Measurements from ENCODE around the gene CLSTN2.

DNA sequence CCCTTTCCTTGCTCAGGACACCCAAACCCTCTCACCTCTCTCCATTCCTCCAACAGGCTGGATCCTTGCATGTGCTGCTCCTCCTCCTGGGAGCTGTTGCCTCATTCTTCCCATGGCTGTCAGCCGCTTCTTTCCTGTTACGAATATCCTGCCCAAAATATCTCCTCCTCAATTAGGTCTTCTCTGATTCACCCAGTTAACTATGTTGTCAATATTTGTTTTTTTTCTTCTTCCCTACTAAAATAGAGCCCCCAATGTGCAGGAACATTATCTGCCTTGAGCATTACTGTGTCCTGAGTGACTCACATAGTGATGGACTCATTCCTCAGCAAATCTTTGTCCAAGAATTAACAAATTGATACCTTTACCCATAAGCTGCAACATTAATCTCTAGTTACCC, 357.2 kb downstream of the CLSTN2 start:
- TF ChIP-seq HOXA7 (CRISPR knock-in tag; IDR thresholded peaks at IDR 0.05; ENCODE audit: borderline replicate concordance) (no peak), ZNF23 (tag by site-specific recombination; IDR thresholded peaks at IDR 0.05; ENCODE audit: borderline replicate concordance) (no peak), ZNF621 (tag by site-specific recombination; IDR thresholded peaks at IDR 0.05) (no peak), ZNF211 (tag by site-specific recombination; IDR thresholded peaks at IDR 0.05; ENCODE audit: low read depth) (no peak), ZFP41 (tag by site-specific recombination; IDR thresholded peaks at IDR 0.05; ENCODE audit: borderline replicate concordance) (no peak), SP7 (tag by site-specific recombination; IDR thresholded peaks at IDR 0.05) (no peak)
- TF ChIP-seq, protein P1, sequence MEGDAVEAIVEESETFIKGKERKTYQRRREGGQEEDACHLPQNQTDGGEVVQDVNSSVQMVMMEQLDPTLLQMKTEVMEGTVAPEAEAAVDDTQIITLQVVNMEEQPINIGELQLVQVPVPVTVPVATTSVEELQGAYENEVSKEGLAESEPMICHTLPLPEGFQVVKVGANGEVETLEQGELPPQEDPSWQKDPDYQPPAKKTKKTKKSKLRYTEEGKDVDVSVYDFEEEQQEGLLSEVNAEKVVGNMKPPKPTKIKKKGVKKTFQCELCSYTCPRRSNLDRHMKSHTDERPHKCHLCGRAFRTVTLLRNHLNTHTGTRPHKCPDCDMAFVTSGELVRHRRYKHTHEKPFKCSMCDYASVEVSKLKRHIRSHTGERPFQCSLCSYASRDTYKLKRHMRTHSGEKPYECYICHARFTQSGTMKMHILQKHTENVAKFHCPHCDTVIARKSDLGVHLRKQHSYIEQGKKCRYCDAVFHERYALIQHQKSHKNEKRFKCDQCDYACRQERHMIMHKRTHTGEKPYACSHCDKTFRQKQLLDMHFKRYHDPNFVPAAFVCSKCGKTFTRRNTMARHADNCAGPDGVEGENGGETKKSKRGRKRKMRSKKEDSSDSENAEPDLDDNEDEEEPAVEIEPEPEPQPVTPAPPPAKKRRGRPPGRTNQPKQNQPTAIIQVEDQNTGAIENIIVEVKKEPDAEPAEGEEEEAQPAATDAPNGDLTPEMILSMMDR (tag by site-specific recombination; IDR thresholded peaks at IDR 0.05) = no peak
- TF ChIP-seq, protein P2, sequence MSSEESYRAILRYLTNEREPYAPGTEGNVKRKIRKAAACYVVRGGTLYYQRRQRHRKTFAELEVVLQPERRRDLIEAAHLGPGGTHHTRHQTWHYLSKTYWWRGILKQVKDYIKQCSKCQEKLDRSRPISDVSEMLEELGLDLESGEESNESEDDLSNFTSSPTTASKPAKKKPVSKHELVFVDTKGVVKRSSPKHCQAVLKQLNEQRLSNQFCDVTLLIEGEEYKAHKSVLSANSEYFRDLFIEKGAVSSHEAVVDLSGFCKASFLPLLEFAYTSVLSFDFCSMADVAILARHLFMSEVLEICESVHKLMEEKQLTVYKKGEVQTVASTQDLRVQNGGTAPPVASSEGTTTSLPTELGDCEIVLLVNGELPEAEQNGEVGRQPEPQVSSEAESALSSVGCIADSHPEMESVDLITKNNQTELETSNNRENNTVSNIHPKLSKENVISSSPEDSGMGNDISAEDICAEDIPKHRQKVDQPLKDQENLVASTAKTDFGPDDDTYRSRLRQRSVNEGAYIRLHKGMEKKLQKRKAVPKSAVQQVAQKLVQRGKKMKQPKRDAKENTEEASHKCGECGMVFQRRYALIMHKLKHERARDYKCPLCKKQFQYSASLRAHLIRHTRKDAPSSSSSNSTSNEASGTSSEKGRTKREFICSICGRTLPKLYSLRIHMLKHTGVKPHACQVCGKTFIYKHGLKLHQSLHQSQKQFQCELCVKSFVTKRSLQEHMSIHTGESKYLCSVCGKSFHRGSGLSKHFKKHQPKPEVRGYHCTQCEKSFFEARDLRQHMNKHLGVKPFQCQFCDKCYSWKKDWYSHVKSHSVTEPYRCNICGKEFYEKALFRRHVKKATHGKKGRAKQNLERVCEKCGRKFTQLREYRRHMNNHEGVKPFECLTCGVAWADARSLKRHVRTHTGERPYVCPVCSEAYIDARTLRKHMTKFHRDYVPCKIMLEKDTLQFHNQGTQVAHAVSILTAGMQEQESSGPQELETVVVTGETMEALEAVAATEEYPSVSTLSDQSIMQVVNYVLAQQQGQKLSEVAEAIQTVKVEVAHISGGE (tag by site-specific recombination; conservative IDR thresholded peaks at IDR 0.05; ENCODE audit: low read depth) = no peak

Data from HEK293 (cell line).